ENCODE measurements around the gene PGAP3.

DNA sequence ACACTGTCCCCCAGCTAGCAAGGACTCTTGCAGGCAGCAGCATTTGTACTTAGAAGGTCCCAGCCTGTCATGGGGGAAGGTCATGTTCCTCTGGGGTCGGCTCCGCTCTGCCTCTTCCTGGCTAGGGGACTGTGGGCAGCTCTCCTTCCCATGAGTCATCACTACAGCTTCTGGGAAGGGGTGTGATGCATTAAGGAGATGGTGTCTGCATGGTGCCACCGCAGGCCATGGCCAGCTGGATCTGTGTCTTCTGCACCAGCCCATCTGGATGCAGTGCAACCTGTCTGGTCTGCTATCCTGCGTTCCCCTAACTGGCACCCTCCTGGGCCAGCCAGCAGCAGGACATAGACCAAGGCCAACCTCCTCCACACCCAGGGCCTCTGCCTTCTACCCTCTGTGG, 44.6 kb downstream of the PGAP3 start:
- TF ChIP-seq CTCF (IDR thresholded peaks at IDR 0.05) = no peak
- no peak for TF ChIP-seq POLR2A (IDR thresholded peaks at IDR 0.05)
